HG03066 (cell line): Measurements from ENCODE around the gene MARCHF5.
"Not testable (repeated sequence)": the region's sequence is repeated elsewhere in the genome, so short reads cannot be mapped to it uniquely, and the experiment has no call there.

Experiments
- ATAC-seq: cut with Tn5 transposase; IDR thresholded peaks from one replicate; pipeline ENCODE4 v1.9.1; 2021; ENCODE audit warnings: low read depth; ENCODE audit not compliant: unreplicated experiment

MARCHF5 gene

DNA sequence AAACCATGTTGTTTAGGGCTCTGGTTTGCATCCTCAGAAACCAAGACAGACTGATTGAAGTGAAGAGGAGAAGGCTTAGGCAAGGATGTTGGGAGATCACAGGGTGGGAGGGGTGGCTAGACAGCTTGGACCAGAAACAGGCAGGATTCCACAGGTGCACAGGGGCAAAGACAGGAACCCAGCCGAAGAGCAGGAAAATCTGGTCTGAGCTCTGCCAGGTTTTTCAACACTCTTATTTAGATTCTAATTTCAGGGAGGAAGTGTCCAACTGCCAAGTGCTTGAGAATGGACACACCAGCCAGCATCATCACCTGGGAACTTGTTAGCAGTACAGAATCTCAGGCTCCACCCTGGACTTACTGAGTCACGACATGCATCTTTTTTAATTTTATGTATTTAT lies 93.8 kb downstream of the MARCHF5 start:
- no peak for ATAC-seq

DNA sequence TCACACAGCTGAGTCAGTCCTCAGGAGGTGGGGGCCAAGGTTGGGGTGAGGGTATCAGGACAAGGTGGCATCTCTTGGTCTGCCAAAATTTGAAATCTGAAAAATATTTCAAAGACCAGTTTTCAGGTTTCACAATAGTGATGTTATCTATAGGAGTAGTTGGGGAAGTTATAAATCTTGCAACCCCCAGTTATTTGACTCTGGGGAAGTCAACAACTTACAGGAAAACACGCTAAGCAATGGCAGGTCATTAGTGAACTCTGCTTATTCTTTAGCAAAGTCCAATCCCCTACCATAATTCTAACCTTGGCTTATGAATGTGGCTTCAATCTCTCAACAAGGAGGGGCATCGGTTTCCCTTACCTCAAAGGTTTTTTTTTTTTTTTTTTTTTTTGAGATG lies 94.9 kb downstream of the MARCHF5 start:
- ATAC-seq: no peak

DNA sequence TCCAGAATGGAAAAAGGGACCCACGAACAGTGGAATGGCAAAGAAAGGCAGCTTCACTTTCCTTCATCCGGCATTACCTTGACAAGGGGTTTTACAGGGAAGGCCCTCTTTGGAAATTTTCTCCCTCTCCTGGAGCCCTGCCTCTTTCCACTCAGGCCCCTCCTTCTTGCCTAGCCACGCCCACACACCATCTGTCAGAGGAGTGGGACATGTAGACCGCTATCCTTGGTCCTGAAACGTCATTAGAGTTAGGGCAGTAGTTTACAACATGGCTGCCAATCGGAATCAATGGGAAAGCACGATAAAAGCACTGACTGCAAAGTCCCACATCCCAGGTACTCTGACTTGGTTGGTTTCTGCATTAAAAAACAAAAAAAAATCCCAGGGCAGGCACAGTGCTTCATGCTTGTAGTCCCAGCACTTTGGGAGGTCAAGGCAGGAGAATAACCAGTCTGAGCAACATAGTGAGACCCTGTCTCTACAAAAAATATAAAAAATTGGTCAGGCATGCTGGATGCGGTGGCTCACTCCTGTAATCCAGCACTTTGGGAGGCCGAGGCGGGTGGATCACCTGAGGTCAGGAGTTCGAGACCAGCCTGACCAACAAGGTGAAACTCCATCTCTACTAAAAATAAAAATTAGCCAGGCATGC lies 96.4 kb downstream of the MARCHF5 start:
- no peak for ATAC-seq

DNA sequence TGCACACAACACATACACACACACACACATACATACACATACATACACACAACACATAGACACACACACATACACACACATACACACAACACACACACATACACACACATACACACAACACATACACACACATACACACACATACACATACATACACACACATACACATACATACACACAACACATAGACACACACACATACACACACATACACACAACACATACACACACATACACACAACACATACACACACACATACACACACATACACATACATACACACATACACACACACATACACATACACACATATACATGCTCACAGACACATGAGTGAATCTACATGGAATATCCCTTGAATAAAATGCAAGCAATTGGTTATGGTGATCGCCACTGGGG lies 102.2 kb downstream of the MARCHF5 start:
- ATAC-seq: not testable (repeated sequence)

DNA sequence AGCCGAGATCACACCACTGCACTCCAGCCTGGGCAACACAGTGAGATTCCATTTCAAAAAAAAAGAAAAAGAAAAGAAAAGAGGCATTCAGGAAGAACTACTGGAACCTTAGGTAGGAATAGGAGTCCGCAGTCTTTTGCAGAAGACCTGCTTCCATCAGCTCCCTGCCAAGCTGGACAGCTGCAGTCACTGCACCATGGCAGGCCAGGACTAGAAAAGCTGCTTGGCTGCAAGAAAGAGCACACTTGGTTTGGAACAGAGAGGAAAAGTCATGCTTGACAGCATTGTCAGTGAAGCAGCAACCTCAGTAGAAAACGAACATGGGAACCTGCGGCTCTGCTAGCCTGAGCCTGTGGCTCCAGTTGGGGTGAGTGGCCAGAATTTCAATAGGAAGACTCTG lies 104.3 kb downstream of the MARCHF5 start:
- ATAC-seq: no peak

DNA sequence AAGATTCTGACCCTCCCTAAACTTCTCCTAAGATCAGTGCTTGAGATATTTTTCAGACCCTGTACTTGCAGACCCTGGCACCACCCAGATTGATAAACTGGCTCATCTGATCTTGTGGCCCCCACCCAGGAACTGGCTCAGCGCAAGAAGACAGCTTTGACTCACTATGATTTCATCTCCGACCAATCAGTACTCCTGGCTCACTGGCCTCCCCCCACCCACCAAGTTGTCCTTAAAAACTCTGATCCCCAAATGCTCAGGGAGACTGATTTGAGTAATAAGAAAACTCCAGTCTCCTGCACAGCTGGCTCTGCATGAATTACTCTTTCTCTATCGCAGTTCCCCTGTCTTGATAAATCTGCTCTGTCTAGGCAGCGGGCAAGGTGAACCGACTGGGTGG lies 111.3 kb downstream of the MARCHF5 start:
- ATAC-seq: not testable (repeated sequence)
